HepG2 (cell line): Measurements from ENCODE around the gene P4HB. TPM values are rescaled to one million over a fixed set of nuclear protein-coding genes. Genes with fewer than 3 reads are reported as not detected.

Experiments used
- AKNA ChIP-seq: sonication (generic); formaldehyde crosslinking; IDR thresholded peaks from 2 replicates; pipeline ENCODE4 v1.4.0; 2020; ENCODE audit warnings: missing genetic modification reagents, borderline replicate concordance
- ARHGAP35 ChIP-seq: sonication (generic); formaldehyde crosslinking; IDR thresholded peaks from 2 replicates; pipeline ENCODE4 v1.9.0; 2022; ENCODE audit warnings: mild to moderate bottlenecking, inconsistent platforms, moderate library complexity, missing genetic modification reagents, borderline replicate concordance
- ATF7 ChIP-seq, 2 experiments: fragments of 450-650 bp in 1 of 2; sonication (generic) in 1 of 2; formaldehyde crosslinking in 1 of 2; IDR thresholded peaks; 2 replicates each; pipeline versions ENCODE4 v1.4.0 to v1.6.1; 2016 to 2020; ENCODE audit warnings: antibody characterized with exemption in 1 of 2, mild to moderate bottlenecking in 1 of 2, missing genetic modification reagents in 1 of 2
- CENPX ChIP-seq: sonication (generic); formaldehyde crosslinking; IDR thresholded peaks from 2 replicates; pipeline ENCODE4 v1.9.0; 2021; ENCODE audit warnings: mild to moderate bottlenecking, missing genetic modification reagents, moderate library complexity
- ELF4 ChIP-seq: sonication (generic); formaldehyde crosslinking; IDR thresholded peaks from 2 replicates; pipeline ENCODE4 v1.5.0; 2020; ENCODE audit warnings: missing genetic modification reagents, mild to moderate bottlenecking, moderate library complexity, borderline replicate concordance
- GRHL1 ChIP-seq: sonication (generic); formaldehyde crosslinking; conservative IDR thresholded peaks from 2 replicates; pipeline ENCODE4 v1.8.0; 2022; ENCODE audit warnings: missing genetic modification reagents
- HOXA5 ChIP-seq: sonication (generic); formaldehyde crosslinking; IDR thresholded peaks from 2 replicates; pipeline ENCODE4 v1.4.0; 2020; ENCODE audit warnings: missing genetic modification reagents
- JUND ChIP-seq: sonication (generic); formaldehyde crosslinking; IDR thresholded peaks from 2 replicates; pipeline ENCODE4 v1.8.0; 2022; ENCODE audit warnings: mild to moderate bottlenecking, missing genetic modification reagents
- MYNN ChIP-seq: sonication (generic); formaldehyde crosslinking; IDR thresholded peaks from 2 replicates; pipeline ENCODE4 v1.4.0; 2020; ENCODE audit warnings: mild to moderate bottlenecking, low read depth, missing genetic modification reagents
- ONECUT2 ChIP-seq: sonication (generic); formaldehyde crosslinking; IDR thresholded peaks from 2 replicates; pipeline ENCODE4 v1.4.0; 2020; ENCODE audit warnings: missing genetic modification reagents
- POLR2G ChIP-seq: fragments of 200-400 bp; formaldehyde crosslinking; IDR thresholded peaks from 2 replicates; pipeline ENCODE4 v1.6.1; 2018; ENCODE audit warnings: mild to moderate bottlenecking, low read depth, low read length, moderate library complexity
- ZNF136 ChIP-seq: sonication (generic); formaldehyde crosslinking; IDR thresholded peaks from 2 replicates; pipeline ENCODE4 v1.8.1; 2022; ENCODE audit warnings: low read depth, mild to moderate bottlenecking, moderate library complexity, missing genetic modification reagents
- ZNF331 ChIP-seq: sonication (generic); formaldehyde crosslinking; IDR thresholded peaks from 2 replicates; pipeline ENCODE4 v1.4.0; 2020; ENCODE audit warnings: missing genetic modification reagents
- ZNF446 ChIP-seq: sonication (generic); formaldehyde crosslinking; IDR thresholded peaks from 2 replicates; pipeline ENCODE4 v1.5.0; 2020; ENCODE audit warnings: mild to moderate bottlenecking, missing genetic modification reagents
- ZNF607 ChIP-seq: sonication (generic); formaldehyde crosslinking; IDR thresholded peaks from 2 replicates; pipeline ENCODE4 v1.5.1; 2020; ENCODE audit warnings: missing genetic modification reagents, mild to moderate bottlenecking, borderline replicate concordance
- ZNF609 ChIP-seq: sonication (generic); formaldehyde crosslinking; IDR thresholded peaks from 2 replicates; pipeline ENCODE4 v1.4.0; 2020; ENCODE audit warnings: mild to moderate bottlenecking, missing genetic modification reagents, borderline replicate concordance
- polyA plus RNA-seq, 8 experiments: library from polyadenylated mRNA; depleted of rRNA in 3 of 8; stranded (reverse) in 7 of 8; unstranded in 1 of 8; fragments of >200 nt; fragmentation: Illumina TruSeq in 4 of 8; extraction: Trizol in 4 of 8; gene quantifications; 2 replicates each; pipeline versions ENCODE4 v1.2.1 to v1.2.3, GENCODE V29; 2011 to 2016; ENCODE audit warnings: low read depth in 4 of 8, missing spikeins in 1 of 8, mixed read lengths in 1 of 8; ENCODE audit not compliant: insufficient read depth in 1 of 8
- total RNA-seq, 5 experiments: library from RNA; depleted of rRNA; stranded (reverse); fragments of >200 nt; fragmentation: Illumina TruSeq; extraction: Trizol; gene quantifications; 2 replicates each; pipeline ENCODE4 v1.2.3, GENCODE V29; 2016; ENCODE audit warnings: low read depth in 1 of 5

The P4HB gene
- total and polyA plus RNA-seq, 2 of the 13 experiments (the other 11 are each of a cell fraction or from before 2014, with no cell fraction given) = 185 to 782 TPM

GRCh38 chr17:81869221-81870130 is 9.1 kb upstream of the P4HB start (continued):
- no peak for TF ChIP-seq GRHL1
- TF ChIP-seq ARHGAP35 = peak; percentile 33; the same call in 1 of the 2 replicates
- peak; percentile 75; the same call in 1 of the 2 replicates for TF ChIP-seq HOXA5 (CRISPR knock-in tag)
- TF ChIP-seq ZNF331 (CRISPR knock-in tag) = no peak
- TF ChIP-seq ATF7 (IDR thresholded peaks at IDR 0.05) = no peak
- TF ChIP-seq ATF7 (CRISPR knock-in tag; IDR thresholded peaks at IDR 0.05) = no peak
- TF ChIP-seq ONECUT2 (CRISPR knock-in tag) = no peak
- 0 out of 2 replicates have a peak, but pooled peaks have one; percentile 43 for TF ChIP-seq ZNF136 (CRISPR knock-in tag)
- TF ChIP-seq MYNN (CRISPR knock-in tag) = no peak
- 0 out of 2 replicates have a peak, but pooled peaks have one; percentile 84 for TF ChIP-seq ZNF607
- no peak for TF ChIP-seq CENPX (CRISPR knock-in tag)
- TF ChIP-seq ZNF446 (CRISPR knock-in tag) = no peak; the same call in 1 of the 2 replicates
- TF ChIP-seq ELF4 (CRISPR knock-in tag) = no peak
- TF ChIP-seq AKNA = no peak
- TF ChIP-seq POLR2G = peak; percentile 43
- no peak for TF ChIP-seq ZNF609 (CRISPR knock-in tag)
- TF ChIP-seq JUND (CRISPR knock-in tag) = no peak
